Putamen (tissue), 1 donor: ENCODE results near the gene PCNP.
"Not testable (repeated sequence)": the region's sequence is repeated elsewhere in the genome, so short reads cannot be mapped to it uniquely, and the experiment has no call there.

Experiments
- DNase-seq: peaks from one replicate; pipeline ENCODE4 v3.0.0-alpha.2; 2016; ENCODE audit warnings: low spot score

PCNP gene

DNA sequence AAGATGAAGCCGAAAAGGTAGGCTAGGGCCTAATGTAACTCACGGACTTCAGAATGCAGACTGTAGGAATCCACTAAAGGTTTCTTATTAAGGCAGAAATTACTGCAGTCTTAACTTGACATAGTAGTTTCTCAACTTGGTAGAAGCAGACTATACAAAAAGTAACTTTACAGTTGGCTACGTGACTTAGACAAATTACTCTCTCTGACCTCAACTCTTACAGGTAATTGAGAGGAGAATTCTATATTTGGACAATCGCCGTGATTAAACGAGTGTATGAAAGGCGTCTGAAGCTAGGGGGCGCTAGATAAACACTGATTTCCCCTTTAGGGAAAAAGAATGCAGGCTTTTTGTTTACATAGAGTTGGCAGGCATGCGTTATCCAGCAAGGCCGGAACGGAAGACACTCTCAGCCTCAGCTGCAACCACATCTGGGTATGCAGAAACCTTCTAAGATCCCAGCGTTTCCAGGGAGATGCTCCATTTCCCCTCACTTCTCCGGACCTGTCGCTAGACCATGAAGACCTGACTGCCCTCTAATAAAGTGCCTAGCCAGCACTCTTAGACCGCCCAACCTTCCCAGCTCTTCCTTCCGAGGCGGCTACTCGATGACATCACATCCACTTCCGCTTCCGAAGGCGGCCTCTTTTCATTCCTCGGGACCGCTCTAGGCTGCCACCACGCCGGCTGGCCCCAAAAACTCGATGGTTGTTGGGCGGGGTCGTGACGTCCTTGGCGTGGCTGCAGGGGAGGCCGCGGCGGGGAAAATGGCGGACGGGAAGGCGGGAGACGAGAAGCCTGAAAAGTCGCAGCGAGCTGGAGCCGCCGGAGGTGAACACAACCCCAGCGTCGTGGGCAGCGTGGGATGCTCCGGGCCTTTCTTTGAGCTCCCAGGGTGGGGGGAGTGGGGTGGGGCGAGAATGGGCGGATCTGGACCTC lies at the start of gene PCNP:
Gene PCNP, plus strand, starts transcription at position 732 of the 939 bp plus-strand sequence. Its CDS starts 36 bp downstream, at position 768.
- peak; percentile 99 for DNase-seq

DNA sequence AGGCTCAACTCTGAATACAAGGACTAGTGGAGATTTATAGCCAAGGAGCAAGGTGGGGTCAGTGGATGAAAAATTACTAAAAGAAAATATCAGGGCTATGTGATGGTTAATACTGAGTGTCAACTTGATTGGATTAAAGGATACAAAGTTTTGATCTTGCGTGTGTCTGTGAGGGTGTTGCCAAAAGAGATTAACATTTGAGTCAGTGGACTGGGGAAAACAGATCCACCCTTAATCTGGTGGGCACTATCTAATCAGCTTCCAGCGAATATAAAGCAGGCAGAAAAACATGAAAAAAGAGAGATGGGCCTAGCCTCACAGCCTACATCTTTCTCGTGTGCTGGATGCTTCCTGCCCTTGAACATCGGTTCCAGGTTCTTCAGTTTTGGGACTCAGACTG lies 46.5 kb upstream of the PCNP start:
- DNase-seq: no peak

GRCh38 chr3:101527906-101528305 lies 46.1 kb upstream of the PCNP start:
- no peak for DNase-seq

DNA sequence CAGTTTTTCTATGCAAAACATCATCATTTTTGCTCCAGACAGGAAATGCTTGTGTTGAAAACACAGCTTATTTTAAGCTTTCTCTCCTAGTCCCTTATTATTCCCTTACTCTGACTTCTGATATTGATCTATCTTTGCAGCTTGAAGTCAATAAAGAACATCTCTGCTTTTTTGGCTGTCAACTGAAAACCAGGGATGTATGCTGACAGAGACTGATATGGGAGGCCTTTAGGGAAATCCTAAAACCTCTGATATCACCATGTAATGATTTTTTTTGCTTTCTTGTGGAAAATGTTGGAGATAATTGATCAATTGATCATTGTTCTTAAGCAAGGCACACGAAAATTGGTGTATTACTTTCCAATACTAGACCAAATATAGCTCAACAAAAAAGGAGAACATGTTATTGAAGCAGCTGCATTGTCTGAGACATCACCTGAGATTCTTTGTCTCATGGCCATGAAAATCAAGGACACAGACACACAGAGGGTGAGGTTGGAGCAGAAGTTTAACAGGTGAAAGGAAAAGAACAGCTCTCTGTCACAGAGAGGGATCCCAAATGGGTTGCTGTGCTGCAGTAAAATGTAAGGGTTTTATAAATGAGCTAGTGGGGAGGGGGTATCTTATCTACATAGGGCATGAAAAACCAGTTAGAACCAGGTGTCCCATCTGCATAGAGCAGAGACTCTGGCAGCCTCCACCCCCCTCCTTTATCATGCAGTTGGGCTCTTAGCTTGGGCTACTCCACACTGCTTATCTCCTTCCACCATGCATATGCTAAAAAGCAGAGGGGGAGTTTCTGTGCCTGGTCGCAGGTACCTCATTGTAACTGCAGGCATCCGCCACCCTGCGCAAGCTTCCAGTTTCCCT lies 43.9 kb upstream of the PCNP start:
- DNase-seq: no peak

DNA sequence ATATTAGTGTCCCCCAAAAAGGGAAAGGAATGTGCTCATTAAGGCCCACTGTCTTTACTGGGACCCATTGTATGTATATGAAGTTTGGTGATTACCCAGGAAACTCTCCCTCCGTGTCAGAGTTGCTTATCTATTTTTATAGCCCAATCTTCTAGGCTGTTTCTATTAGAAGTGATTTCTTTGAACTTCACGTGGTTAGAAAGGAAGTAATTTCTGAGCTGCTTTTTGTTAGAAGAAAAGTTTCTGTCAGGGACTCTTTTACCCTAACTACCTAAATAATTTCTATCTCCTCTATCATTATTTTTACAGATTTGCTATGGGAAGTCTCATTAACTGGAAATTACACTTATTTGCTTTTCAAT lies 43.3 kb upstream of the PCNP start:
- no peak for DNase-seq

DNA sequence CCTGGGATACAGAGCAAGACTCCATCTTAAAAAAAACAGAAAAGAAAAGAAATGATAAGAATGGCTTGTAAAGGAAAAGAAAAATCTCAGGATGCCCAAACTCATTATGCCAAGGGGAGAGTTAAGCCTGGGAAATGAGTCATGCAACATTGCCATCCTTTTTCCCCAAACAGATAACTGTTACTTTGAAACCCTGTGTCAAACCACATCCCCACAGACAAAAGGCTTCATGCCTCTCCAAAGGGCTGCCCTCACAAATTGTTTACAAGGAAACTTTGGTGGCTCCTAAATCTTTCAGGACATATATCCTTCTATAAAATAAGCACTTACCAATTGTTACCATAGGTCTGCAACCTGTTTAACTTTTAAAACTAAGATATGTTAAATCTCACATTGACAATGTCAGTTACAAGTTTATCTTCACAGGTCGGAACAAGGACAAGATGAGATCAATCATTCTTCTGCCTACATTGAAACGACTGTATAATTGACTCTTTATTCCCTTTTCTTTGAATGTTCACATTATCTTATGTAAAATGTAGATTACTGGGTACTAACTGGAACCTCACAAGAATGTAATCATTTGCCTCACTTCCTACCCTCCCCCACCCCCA lies 42.4 kb upstream of the PCNP start:
- no peak for DNase-seq

- no peak for DNase-seq
Observed at GRCh38 chr3:101532783-101533602, 41.0 kb upstream of the PCNP start.

- DNase-seq: no peak
Observed at GRCh38 chr3:101533603-101533968, 40.4 kb upstream of the PCNP start.

- DNase-seq: no peak
Observed at GRCh38 chr3:101535221-101535620, 38.8 kb upstream of the PCNP start.

GRCh38 chr3:101536266-101536665 lies 37.7 kb upstream of the PCNP start:
- no peak for DNase-seq

DNA sequence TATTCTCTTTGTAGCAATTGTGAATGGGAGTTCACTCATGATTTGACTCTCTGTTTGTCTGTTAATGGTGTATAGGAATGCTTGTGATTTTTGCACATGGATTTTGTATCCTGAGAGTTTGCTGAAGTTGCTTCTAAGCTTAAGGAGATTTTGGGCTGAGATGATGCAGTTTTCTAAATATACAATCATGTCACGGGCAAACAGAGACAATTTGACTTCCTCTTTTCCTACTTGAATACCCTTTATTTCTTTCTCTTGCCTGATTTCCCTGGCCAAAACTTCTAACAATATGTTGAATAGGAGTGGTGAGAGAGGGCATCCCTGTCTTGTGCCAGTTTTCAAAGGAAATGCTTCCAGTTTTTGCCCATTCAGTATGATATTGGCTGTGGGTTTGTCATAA lies 37.0 kb upstream of the PCNP start:
- not testable (repeated sequence) for DNase-seq

DNA sequence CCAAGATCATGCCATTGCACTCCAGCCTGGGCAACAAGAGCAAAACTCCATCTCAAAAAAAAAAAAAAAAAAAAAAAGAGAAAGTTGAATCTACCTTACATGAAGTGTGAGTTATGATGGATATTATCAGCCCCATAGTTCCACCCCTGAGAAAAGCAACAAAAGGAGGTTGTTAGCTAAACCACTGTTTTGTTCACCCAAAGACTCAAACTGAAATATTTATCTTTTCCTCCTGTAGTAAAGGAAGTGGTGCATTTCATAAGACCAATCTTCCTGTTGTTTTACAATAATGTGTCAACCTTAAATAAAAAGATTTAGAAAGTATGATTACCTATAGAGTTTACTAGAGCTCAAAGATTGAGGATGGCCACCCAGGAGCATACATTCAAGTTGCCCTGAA lies 31.0 kb upstream of the PCNP start:
- DNase-seq: no peak

GRCh38 chr3:101544161-101544850 lies 29.7 kb upstream of the PCNP start:
- no peak for DNase-seq

DNA sequence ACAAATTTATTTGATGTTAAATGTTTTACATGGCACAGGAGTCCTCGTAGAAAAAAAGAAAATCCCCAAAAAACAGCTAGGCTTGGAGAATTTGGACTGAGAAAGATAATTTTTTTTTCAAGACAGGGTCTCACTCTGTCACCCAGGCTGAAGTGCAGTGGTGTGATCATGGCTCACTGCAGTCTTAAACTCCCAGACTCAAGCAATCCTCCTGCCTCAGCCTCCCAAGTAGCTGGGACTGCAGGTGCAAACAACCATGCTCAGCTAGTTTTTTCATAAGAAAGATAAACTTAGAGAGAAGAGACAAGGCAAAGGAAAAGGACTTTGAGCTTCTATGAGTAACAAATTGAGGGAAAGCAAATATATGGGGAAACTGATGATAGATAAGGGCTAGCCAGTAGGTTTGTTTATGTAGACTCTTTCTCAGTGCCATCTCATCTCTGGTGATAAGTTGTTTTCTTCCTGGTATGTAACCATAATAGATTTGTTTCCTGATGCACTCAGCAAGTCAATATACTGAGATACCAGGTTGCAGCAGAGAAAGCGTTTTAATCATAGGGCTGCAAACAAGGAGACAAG lies 25.4 kb upstream of the PCNP start:
- no peak for DNase-seq

- DNase-seq: no peak
Observed at GRCh38 chr3:101549473-101549872, 24.5 kb upstream of the PCNP start.

- not testable (repeated sequence) for DNase-seq
Observed at GRCh38 chr3:101551359-101552081, 22.5 kb upstream of the PCNP start.

- not testable (repeated sequence) for DNase-seq
Observed at GRCh38 chr3:101553381-101553780, 20.6 kb upstream of the PCNP start.

- no peak for DNase-seq
Observed at GRCh38 chr3:101556064-101556463, 17.9 kb upstream of the PCNP start.

- peak; percentile 93 for DNase-seq
Observed at GRCh38 chr3:101561630-101562328, 12.2 kb upstream of the PCNP start, which contains the start of gene TRMT10C. Gene TRMT10C, plus strand, starts transcription at chr3:101561868. Its CDS starts 2,914 bp downstream, at chr3:101564782.
